ENCODE data around the gene TTLL11.
"Not testable (repeated sequence)": the region's sequence is repeated elsewhere in the genome, so short reads cannot be mapped to it uniquely, and the experiment has no call there.

Gene TTLL11

DNA sequence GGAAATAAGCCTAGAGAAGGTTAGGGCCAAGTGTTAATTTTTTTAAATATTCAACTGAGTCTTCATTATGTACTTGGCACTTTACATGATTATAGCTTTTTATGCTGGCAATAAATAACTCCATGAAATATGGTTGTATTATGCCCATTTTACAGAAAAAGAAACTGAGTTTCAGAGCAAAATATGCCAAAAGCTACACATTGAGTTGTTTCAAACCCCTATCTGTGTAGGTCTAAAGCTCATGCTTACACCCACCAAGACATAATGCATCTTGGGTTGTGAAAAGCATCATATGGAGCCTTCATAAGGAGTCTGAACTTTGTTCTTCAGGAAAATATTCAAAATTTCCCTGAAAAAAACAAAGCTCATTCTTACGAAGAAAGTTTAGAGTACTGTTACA lies 14.6 kb downstream of the TTLL11 start:
- H3K4me3 ChIP-seq (ENCODE audit: low read length): no peak overlapping the region
- TF ChIP-seq, protein P1, sequence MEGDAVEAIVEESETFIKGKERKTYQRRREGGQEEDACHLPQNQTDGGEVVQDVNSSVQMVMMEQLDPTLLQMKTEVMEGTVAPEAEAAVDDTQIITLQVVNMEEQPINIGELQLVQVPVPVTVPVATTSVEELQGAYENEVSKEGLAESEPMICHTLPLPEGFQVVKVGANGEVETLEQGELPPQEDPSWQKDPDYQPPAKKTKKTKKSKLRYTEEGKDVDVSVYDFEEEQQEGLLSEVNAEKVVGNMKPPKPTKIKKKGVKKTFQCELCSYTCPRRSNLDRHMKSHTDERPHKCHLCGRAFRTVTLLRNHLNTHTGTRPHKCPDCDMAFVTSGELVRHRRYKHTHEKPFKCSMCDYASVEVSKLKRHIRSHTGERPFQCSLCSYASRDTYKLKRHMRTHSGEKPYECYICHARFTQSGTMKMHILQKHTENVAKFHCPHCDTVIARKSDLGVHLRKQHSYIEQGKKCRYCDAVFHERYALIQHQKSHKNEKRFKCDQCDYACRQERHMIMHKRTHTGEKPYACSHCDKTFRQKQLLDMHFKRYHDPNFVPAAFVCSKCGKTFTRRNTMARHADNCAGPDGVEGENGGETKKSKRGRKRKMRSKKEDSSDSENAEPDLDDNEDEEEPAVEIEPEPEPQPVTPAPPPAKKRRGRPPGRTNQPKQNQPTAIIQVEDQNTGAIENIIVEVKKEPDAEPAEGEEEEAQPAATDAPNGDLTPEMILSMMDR (IDR thresholded peaks at IDR 0.05; ENCODE audit: insufficient read depth, low read depth, low read length, missing control alignments): no peak
- no peak for DNase-seq (ENCODE audit: low read depth)

DNA sequence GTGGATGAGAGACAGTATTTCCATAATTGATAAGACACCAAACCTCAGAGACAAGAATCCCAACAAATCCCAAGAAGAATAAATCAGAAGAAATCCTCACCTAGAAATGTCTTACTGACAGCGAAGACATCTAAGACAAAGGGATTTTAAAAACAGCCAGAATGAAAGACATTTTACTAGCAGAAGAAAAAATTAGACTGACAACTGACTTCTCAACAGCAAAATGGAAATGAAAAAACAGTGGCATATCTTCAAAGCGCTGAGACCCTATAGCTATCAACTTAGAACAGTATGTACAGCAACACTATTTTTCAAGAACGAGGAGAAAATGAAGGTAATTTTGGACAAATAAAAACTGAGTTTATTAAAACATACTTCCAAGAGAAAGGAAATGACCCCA lies 16.3 kb downstream of the TTLL11 start:
- DNase-seq (ENCODE audit: low read depth): no peak
- TF ChIP-seq, protein P1 (IDR thresholded peaks at IDR 0.05; ENCODE audit: insufficient read depth, low read depth, low read length, missing control alignments): no peak
- H3K4me3 ChIP-seq (ENCODE audit: low read length): no peak overlapping the region

DNA sequence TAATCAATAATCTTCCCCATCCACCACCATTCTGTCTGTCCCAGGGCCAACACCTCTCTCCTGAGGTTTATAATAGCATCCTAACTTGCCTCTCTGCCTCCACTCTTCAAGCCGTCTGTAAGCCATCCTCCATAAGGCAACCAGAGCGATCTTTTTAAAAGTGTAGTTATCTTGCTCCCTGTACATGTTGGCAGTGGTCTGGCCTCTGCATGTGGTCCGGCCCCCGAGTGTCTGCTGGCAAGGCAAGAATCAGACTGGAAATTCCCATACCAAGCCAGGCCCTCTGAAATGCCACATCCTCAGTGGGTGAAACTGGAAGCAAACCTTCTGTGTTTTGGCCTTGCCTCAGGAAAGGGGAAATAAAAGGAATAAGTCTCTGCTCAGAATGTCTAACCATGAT lies 17.0 kb downstream of the TTLL11 start:
- TF ChIP-seq, protein P1 (IDR thresholded peaks at IDR 0.05; ENCODE audit: insufficient read depth, low read depth, low read length, missing control alignments): no peak
- DNase-seq (ENCODE audit: low read depth): no peak

DNA sequence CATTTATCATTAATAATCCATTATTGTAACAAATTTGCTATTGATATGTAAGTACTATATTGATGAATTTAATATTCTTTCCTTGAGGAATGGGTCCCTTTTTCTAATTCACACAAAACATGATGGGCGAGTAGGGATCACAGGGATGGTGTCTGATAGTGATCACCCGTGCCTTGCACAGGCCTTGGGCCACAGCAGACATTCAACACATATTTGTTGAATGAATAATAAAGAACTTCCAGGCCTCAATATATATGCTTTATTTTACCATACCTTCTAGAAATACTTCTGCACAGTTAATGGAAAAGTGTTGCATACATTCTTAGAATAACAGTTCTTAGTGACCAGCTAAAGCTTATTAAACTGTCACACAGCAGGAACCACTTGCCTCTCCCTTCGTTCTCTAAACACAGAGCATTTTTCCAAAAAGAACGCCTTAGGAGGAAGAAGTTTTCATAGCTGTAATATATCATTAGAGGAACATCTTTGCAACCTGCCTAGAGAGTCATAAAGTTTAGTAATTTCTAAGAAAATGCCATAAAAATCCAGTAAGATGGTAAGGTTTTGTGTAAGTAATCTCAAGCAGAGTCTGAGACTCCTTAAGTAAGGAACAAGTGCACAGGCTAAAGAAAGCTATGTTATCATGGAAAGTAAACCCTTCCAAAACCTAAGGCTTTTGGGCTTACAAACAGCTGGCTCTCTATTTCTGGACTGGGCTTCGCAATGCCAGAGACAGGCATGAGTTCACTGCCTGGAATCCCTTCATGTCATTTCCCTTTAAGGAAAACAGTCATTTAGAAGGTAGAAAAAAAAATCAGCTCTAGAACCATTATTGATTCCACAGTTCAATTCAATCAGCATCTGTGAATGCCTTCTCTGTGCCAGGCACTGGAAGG lies 17.7 kb downstream of the TTLL11 start:
- TF ChIP-seq, protein P1 (IDR thresholded peaks at IDR 0.05; ENCODE audit: insufficient read depth, low read depth, low read length, missing control alignments): no peak
- H3K4me3 ChIP-seq (ENCODE audit: low read length): no peak overlapping the region
- no peak for DNase-seq (ENCODE audit: low read depth)

More for the DNA sequence above, 17.0 kb downstream of the TTLL11 start:
- no peak overlapping the region for H3K4me3 ChIP-seq (ENCODE audit: low read length)

DNA sequence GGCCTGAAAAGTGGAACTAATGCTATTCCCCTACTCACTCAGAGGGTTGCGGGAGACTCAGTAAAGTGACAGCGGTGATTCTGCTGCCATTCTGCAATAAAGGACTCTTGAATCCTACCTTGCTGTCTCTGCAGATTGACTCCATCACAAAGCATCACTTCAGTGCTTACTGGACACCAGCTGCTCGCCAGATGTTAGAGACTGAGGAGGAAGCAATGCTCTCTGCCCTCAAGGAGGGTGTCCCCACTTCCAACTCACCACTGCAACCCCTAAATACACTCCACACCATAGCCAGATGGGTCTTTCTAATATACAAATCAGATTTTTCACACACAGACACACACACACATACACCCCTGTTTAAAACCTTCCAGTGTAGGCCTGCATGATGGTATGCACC lies 21.4 kb downstream of the TTLL11 start:
- no peak for DNase-seq (ENCODE audit: low read depth)
- TF ChIP-seq, protein P1 (IDR thresholded peaks at IDR 0.05; ENCODE audit: insufficient read depth, low read depth, low read length, missing control alignments): no peak
- no peak overlapping the region for H3K4me3 ChIP-seq (ENCODE audit: low read length)

DNA sequence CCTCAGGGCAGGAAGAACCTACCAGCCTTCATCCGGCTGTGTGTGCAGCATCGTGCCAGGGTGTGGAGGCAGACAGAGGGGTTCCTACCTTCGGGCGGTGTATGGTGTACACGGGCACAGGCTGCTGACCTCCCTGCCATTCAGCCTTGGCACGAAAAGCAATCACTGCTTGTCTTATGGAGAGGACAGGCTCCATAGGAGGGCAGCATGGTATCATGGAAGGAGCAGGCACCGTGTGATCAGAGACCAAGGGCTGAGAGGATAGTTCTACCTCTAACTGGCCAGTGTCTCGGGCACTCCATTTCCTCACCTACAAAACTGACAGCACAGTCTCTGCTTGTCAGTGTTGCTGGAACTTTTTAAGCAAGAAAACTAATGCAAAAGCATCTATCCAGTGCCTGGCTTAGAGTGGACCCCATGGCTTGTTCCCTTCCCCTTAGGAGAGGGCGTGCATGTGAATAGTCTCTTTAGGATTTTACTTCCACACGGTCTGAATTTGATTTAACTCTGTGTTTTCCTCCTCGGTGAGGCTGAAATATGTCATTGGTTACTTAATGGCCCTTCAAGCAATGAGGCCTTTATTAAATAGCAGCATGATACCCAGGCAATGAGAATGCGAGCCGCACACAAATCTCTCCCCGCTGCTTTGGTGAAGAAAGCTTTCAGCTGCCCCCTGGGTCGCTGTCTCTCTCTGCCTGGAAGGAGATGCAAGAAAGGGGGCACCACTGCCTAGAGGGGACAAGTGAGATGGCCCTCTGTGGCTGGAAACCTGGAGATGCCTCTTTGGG lies 22.2 kb downstream of the TTLL11 start:
- TF ChIP-seq, protein P1 (IDR thresholded peaks at IDR 0.05; ENCODE audit: insufficient read depth, low read depth, low read length, missing control alignments): no peak
- DNase-seq (ENCODE audit: low read depth): no peak
- H3K4me3 ChIP-seq (ENCODE audit: low read length): no peak overlapping the region

DNA sequence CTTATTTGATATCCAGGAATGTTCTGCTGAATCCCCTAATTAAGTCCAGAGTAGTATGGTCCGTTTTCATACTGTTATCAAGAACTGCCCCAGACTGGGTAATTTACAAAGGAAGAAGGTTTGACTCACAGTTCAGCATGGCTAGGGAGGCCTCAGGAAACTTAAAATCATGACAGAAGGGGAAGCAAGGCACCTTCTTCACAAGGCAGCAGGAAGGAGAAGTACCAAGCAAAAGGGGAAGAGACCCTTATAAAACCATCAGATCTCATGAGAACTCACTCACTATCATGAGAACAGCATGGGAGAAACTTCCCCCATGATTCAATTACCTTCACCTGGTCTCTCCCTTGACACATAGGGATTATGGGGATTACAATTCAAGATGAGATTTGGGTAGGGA lies 26.4 kb downstream of the TTLL11 start:
- not testable (repeated sequence) for H3K4me3 ChIP-seq (ENCODE audit: low read length); DNase-seq (ENCODE audit: low read depth)
